GM18861 (cell line): ENCODE measurements around the gene KIAA1671.
"Not testable (repeated sequence)": the region's sequence is repeated elsewhere in the genome, so short reads cannot be mapped to it uniquely, and the experiment has no call there.

Experiments
- ATAC-seq: cut with Tn5 transposase; IDR thresholded peaks from one replicate; pipeline ENCODE4 v1.9.1; 2021; ENCODE audit not compliant: unreplicated experiment

Gene KIAA1671

DNA sequence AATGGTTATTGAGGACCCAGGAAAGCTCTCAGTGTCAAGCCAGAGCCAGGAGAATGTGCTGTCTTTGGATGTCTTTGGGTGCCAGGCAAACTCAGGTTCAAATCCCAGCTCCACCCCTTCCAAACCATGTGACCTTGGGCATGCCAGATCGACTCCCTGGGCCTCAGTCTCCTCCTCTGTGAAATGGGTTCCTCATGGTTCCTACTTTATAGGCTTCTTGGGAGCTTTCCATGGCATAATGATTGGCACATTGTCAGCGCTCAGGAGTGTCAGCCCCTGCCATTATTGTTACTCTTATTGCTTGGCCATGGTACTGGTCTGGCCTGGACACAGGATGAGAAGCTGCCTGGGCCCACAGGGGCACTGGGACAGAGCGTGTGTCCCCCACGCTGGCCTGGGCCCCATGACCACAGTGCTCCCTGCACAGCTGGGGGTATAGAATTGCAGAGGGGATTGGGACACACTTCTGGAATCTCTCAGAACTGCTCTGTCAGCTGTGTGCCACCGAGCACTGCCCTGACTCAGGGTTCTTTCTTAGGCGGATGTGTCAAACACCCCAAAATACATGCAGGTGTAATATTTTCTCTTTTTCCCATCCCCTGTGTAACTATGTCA, 209.5 kb downstream of the KIAA1671 start:
- ATAC-seq: no peak

DNA sequence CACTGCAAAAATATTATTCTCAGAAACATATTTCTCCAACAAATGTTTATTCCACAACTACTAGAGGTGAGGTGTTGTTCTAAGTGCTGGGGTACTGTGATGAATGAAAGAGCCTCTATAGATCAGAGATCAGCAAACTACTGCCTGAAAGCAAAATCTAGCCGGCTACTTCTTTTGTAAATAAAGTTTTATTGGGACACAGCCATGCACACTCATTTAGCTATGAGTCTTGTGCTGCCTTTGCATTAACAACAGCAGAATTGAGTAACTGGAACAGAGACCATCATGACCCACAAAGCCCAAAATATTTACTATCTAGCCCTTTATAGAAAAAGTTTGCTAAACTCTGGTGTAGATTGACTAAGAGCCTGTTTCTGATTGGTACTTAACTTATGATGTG, 210.0 kb downstream of the KIAA1671 start:
- ATAC-seq: no peak

DNA sequence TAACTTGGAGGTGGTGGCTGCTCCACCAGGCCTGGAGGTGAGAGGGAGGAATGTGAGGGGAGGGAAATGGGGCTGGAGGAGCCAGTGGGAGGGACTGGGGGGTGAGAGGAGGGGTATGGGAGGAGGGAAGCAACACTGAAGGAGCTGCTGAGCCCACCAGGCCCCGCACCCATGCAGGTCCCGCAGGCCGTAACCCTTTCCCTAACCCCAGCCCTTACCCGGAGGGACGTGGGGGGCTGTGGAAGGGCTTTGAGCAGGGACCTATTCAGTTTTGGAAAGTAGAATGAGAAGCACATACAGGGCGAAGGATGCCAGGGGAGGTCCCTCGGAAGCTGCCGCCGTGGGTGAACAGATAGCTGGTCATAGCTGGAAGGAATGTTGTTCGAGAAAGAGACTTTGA, 213.3 kb downstream of the KIAA1671 start:
- no peak for ATAC-seq

DNA sequence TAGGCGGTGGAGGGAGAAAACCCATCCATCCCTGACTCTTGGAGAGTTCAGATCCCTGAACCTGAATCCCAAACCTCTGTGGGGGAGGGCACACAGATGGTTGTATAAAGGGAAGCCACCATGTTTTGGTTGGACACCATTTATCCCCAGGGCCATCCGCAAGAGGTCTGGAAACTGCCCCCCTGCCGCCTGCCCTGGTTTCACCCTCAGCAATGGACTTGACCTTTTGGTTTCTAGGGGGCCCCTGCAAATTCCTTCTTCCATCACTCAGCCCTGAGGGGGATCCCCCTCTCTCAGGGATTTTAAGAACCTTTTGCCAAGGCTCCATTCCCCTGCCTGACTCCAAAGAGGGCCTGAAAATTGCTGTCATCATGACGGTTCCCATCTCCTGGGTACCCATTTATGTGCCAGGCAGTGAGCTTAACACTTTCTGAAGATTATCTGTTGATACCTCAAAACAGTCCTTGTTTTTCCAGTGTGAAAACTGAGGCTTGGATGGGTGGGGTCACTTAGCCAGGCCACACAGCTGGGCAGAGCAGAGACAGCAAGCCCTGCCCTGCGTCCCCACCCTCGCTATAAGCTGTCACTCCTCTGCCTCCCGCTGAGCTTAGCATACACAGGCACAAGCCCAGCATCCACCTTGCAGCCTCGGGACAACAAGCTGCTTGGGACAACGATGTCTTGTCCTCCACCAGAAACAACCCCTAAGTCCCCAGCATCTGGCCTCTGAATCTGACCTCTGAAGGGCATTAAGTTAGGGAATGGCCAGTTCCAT, 213.9 kb downstream of the KIAA1671 start:
- no peak for ATAC-seq

DNA sequence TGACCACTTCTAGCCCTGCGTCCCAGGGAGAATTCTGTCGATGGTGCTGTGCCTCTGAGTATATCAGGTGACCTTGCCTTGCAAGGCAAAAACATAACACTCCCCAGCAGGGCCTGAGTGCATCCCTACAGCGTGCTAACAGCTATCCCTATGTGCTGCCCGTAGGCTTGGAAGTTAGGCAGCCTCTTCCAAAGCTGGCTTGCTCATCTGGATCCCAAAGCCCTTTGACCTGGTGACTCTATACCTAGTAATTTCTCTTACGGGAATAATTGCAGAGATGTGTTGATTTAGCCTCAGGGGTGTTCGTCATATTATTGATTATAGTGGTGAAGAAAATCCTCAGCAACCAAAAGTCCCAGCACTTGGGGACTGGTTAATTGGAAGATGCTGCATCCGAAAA, 214.6 kb downstream of the KIAA1671 start:
- ATAC-seq: no peak

DNA sequence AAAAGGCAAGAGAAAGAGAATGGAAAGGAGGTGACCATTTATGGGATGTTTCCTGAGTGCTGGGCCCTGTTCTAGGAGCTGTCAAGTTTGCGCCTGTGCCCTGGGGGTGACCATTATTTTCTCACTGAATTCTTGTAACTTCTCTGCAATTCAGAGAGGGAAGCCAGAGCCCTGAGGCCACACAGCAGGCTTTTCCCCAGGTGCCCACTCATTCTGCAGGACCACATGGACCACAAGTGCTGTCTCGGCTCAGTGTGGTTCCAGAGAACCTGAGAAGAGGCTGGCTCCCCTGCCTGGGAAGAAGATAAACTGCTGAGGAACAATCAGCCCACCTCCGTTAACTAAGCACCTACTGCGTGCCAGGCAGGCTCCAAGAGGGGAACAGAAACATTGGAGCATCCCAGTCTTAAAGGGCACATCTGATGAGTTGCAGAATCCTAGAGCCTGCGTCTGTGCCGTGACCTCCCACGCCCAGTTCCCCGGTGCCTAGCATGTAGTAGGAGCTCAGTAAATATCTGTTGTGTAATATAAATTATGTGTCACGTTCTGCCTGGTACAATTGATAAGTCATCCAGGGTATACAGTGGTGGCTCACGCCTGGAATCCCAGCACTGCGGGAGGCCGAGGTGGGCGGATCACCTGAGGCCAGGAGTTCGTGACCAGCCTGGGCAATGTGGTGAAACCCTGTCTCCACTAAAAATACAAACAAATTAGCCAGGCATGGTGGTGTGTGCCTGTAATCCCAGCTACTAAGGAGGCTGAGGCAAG, 215.5 kb downstream of the KIAA1671 start:
- no peak for ATAC-seq

DNA sequence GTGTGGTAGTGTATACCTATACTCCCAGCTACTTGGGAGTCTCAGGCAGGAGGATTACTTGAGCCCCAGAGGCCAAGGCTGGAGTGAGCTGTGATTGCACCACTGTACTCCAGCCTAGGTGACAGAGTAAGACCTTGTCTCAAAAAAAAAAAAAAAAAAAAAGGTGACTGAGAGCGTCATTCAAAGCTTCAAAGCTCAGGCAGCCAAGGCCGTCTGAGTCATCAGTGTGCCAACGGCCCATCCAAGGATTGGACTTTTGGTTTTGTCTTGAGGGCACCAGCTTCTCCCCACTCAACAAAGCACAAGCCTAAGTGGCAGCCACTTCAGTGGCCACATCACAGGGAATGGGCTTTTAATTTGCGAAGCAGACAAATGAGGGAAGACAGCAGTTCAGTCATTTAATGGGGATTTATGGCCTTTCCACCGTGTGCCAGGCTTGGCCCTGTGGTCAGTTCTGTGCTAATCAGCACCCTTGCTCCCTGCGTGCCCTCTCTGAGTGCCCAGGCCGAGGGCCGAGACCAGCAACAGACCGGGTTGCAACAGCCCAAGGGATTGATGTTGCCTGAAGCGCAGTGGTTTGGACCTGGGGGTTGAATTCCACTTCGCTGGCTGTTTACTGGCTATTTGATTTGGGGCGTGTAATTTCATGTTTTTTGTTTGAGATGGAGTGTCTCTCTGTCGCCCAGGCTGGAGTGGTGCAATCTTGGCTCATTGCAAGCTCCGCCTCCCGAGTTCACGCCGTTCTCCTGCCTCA, 216.9 kb downstream of the KIAA1671 start:
- ATAC-seq: no peak

DNA sequence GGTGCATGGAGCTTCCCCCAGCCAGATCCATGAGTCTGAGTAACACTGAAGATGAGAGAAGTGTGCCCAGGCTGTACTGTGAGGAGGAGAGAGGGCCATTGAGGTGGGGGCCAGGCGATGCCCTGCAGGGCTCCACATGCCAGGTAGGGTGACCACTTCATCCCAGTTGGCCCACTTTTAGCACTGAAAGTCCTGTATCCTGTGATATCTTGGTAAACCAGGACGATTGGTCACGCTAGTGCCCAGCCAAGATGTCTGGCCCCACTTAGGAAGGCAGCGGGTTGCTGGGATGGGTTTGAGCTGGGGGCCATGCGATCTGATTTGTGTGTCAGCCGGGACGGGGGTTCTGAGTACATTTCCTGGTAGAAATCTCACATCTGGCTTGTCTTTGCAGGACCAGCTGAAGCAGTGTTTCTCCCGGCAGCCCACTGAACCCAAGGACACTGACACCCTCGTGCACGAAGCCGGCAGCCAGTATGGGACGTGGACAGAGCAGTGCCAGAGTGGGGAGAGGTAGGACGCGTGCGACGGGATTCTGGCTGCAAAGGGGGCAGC, 218.0 kb downstream of the KIAA1671 start:
- no peak for ATAC-seq

DNA sequence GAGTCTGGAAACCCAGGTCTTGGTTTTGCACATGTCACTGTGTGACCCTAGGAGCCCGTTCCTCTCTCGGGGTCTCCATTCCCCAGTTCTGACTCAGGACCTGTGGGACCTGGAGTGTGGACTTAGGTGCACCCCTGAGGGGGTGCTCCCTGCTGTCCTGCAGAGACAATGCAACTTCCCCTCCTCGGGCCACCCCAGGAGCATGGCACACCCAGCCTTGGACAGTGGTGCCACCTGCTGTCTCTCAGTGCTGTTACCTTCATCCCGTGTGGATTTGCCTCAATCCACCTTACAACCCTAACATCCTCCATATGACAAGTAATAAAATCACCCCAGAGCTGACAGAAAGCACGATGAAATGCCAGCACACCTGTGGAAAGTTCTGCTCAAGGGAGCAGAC, 219.6 kb downstream of the KIAA1671 start:
- no peak for ATAC-seq

DNA sequence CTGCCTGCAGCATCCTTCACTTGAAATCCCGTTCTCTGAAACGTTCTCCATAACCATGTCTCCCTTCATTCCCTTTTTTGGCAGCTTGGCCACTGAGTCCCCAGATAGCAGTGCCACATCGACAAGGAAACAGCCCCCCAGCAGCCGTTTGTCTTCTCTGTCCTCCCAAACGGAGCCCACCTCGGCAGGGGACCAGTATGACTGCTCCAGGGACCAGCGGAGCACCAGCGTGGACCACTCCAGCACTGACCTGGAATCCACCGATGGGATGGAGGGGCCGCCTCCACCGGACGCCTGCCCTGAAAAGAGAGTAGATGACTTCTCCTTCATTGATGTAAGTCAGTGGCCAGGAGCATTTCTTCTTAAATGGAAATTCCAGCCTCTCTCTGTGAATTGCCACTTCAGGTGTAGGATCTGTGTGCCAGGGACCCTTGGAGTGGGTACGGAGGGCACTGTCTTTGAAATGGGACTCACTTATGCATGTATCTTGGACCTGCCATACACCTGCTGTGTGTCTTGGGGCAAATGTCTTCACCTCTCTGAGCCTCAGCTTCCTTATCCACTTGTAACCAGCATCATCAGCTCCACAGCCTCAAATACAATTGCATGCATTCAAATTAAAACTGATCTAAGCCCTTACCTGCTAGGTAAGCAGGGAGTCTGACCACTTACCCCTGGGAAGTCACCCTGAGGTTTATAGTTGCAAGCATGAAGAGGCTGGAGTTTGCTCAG, 221.8 kb downstream of the KIAA1671 start:
- no peak for ATAC-seq

DNA sequence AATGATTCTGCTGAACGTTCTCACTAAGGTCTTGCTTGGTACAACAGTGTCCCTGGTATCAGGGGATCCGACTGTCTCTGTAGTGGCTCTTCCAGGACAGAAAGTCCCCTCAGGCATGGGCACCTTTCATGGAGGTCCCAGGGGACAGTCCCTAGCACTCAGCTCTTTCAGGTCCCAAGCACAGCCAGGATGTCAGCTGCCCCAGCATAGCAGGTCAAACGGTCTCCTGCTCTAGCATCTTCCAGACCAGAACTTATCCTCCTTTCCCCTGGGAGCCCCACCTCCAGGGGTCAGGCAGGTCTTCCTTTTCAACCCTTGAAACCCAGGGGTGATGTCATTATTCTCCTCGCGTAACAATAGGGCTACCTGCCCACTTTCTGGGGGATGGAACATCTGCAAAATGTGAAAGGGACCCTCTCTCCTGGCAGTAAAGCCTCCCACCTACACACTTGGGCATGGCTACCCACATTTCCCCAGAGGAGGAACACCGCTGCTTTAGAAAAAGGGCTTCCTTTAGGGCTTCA, 222.4 kb downstream of the KIAA1671 start:
- no peak for ATAC-seq

DNA sequence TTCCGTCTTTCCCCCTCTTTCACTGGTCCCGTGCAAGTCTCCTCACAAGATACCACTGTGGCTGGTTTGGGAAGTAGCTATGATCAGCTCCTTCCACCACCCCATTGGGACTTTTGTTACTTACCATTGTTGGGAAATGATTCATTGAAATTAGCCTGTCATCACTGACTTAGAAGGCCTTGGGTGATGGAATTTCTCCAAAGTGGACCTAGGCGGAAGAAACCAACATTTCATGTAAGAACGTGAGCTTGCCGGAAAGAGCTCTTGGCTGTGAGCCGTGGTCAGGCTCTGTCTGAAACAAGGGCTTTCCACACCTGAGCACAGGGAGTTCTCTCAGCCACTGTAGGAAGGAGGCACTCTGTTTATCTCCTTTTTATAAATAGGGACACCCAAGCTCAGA, 223.7 kb downstream of the KIAA1671 start:
- ATAC-seq: no peak

DNA sequence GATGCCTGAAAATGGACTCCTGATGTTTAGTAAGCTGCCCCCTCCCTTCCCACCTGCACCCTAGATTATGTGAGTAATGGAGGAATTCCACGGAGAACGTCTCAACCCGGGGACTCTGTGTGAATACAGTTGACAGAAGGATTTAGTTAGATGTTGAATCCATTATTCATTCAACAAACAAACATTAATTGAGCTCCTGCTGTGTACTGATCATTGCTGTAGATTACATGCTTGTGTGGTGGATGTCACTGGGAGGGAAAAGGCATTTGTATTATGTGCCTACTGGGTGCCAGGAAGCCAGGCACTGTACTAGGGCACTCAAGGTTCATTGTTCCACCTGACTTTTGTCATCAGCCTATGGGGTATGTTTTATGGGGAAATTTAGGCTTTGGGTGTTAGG, 224.3 kb downstream of the KIAA1671 start:
- no peak for ATAC-seq

DNA sequence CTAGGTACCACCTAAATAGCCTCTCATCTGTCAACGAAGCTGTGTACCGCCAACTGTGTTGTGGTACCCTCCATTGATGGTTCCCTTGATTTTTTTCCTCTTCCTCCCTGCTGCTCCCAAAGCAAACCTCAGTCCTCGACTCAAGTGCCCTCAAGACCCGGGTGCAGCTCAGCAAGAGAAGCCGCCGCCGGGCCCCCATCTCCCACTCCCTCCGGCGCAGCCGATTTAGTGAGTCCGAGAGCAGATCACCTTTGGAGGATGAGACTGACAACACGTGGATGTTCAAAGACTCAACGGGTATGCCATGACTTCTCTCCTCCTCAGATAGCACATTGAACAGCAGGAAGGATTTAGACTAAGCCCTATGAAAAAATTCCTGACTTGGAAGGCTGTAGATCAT, 224.7 kb downstream of the KIAA1671 start:
- ATAC-seq: no peak

DNA sequence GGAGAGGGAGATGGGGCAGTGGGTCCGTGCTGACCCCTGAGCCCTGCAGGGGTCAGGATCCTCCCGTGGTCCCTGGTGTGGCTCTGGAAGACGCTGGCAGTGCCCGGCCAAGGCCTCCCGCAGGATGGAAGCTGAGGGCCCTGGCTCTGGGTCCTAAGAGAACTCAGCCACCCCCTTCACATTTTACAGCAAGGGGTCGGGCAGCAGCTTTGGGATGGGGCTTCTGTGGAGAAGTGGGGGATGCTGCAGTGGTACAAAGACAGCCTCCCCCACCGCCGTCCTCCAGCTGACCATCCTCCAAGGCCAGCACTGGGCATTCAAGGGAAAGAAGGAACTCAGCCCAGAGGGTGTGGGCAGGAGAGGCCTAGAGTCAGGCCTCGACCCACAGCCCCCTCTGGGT, 225.4 kb downstream of the KIAA1671 start:
- ATAC-seq: no peak

DNA sequence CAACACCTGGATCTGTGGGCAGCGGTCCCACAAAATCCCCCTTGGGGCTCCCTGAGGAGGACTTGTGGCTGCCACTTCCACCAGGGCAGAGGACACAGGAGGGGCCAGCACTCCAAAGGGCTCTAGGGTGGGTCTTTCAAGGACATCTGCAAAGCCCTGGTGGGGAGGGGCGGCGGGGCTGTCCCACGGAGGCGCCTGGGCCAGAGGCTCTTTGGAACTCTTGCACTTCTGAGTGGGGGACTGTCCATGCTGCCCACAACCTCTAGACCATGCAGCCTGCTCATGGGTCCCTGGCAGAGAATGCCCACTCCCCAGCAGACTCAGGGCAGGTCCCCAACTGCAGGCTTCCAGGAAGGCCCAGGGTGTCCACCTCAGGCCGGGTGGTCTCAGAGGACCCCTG, 225.8 kb downstream of the KIAA1671 start:
- ATAC-seq: not testable (repeated sequence)

DNA sequence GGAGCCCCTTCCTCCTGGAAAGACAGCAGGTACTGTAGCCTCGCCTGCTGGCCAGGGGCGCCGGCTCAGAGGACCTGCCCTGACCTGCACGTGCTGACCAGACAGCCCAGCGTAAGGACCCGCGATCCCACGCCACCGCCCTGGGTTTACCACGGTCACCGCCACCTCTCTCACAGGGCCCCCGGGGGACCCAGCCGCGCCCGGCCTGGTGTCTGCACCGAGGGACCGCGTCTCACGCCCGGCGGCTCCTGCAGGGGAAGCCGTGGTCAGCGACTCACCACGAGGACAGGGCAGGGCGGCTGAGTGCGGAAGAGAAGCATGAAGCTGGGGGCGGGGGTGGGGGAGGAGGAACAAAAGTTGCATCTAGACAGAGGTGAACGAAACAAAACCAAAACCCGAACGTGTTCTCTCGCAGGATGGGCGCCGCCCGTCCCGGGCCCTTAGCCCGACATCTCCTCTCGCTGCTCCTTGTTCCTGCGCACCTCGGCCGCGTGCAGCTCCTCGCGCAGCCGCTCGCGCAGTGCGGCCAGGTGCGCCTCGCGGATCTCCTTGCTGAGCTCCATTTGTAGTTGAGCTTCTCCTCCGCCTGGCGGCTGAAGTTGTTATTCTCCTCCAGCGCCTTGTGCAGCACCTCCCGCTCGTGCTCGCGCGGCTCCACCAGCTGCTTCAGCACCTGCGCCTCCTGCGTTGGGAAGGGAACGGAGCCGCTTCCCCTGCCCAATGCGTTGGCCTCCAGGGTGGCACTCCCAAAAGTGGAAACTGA, 226.5 kb downstream of the KIAA1671 start:
- ATAC-seq: not testable (repeated sequence)

DNA sequence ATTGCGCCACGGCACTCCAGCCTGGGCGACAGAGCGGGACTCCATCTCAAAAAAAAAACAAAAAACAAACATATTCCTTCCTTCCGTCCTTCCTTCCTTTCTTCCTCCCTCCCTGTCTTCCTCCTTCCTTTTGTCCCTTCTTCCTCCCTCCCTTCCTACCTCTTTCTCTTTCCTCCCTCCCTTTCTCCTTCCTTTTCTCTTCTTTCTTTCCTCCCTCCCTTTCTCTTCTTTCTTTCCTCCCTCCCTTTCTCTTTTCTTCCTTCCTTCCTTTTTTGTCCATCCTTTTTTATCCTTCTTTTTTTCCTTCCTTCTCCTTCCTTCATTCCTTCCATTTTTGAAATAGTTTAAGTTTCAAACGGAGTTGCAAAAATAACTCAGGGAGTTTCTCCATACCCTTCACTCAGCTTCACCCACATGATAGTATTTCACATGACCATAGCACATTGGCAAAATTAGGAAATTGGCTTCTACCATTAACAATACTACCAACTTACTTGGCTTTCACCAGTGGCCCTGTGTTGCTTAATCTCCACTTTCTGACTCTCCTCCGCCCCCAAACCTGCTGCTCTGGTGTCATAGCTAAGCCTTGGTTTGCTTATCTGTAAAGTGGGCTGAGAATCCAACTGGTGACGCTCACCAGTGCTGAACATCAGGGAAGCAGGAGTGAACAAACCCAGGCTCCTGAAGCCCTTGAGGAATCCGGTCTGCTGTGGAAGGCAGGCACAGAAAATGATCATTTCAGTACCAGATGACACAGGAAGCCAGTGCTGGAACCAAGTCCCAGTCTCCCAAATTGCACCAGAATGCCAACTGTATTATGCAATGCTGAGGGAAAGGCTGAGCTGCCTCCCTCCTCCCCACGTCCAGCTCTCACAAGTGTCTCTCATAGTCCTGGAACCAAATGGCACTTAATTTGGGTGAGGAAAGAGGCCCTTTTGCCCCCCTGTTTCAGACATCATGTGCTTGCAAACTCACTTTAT, 229.9 kb downstream of the KIAA1671 start:
- ATAC-seq: no peak
